A673 (cell line): Measurements from ENCODE around the gene SLC39A8. TPM values are rescaled to one million over a fixed set of nuclear protein-coding genes. Genes with fewer than 3 reads are reported as not detected.

Source experiments
- BruUV-seq: library from RNA; stranded (reverse); fragments of 400-500 nt; replicated peaks from 2 replicates; lab custom pipeline; 2021; lab: Mats Ljungman, UMichigan
- CTCF ChIA-PET: fragments of 300-600 bp; sonication (Branson Sonifier 250); formaldehyde crosslinking; loops from one replicate; lab custom pipeline; 2022; ENCODE audit warnings: antibody characterized with exemption; lab: Charles Lee
- POLR2A ChIA-PET: fragments of 300-600 bp; sonication (Branson Sonifier 250); formaldehyde crosslinking; loops from one replicate; lab custom pipeline; 2022; ENCODE audit warnings: antibody characterized with exemption; ENCODE audit not compliant: low non-redundant PET; lab: Charles Lee
- DNase-seq: peaks from one replicate; pipeline ENCODE4 v3.0.0-alpha.2; 2015; ENCODE audit warnings: low spot score
- H3K27ac ChIP-seq: fragments of 200-600 bp; sonication (generic); 2 replicates; pipeline ENCODE4 v1.5.1; 2016; ENCODE audit warnings: mixed run types, low read depth, mild to moderate bottlenecking, mixed read lengths, antibody characterized with exemption, low read length; ENCODE audit not compliant: poor library complexity, severe bottlenecking
- H3K27me3 ChIP-seq: fragments of 200-600 bp; sonication (generic); replicated peaks from 2 replicates; pipeline ENCODE4 v1.6.1; 2017; ENCODE audit warnings: mixed run types, low read depth, mild to moderate bottlenecking, mixed read lengths, antibody characterized with exemption, low read length; ENCODE audit not compliant: insufficient read depth, poor library complexity
- H3K36me3 ChIP-seq: fragments of 200-600 bp; sonication (generic); 2 replicates; pipeline ENCODE4 v1.6.1; 2016; ENCODE audit warnings: mixed run types, mild to moderate bottlenecking, mixed read lengths, antibody characterized with exemption, low read length; ENCODE audit not compliant: insufficient read depth, poor library complexity, severe bottlenecking
- H3K4me1 ChIP-seq: fragments of 200-600 bp; sonication (generic); 2 replicates; pipeline ENCODE4 v1.6.1; 2017; ENCODE audit warnings: mixed run types, mild to moderate bottlenecking, mixed read lengths, antibody characterized with exemption, low read length; ENCODE audit not compliant: insufficient read depth, poor library complexity, severe bottlenecking
- H3K4me3 ChIP-seq: fragments of 200-600 bp; sonication (generic); 2 replicates; pipeline ENCODE4 v1.5.1; 2016; ENCODE audit warnings: low read depth, mixed run types, mild to moderate bottlenecking, mixed read lengths, low read length; ENCODE audit not compliant: poor library complexity, severe bottlenecking
- H3K9me3 ChIP-seq: fragments of 200-600 bp; sonication (generic); 2 replicates; pipeline ENCODE4 v1.6.1; 2016; ENCODE audit warnings: mixed run types, low read depth, mild to moderate bottlenecking, mixed read lengths, antibody characterized with exemption, low read length; ENCODE audit not compliant: poor library complexity, severe bottlenecking
- CTCF ChIP-seq: fragments of 300-800, 200-600 bp; sonication (generic); conservative IDR thresholded peaks from 2 replicates; pipeline ENCODE4 v1.5.1; 2017; ENCODE audit warnings: low read depth, mild to moderate bottlenecking, antibody characterized with exemption, low read length, moderate library complexity, mixed read lengths
- EZH2 ChIP-seq: fragments of 200-600 bp; sonication (generic); IDR thresholded peaks from 2 replicates; pipeline ENCODE4 v1.6.1; 2017; ENCODE audit warnings: borderline replicate concordance, low read depth, mild to moderate bottlenecking, mixed read lengths, antibody characterized with exemption, low read length; ENCODE audit not compliant: poor library complexity, severe bottlenecking
- intact Hi-C: fragments of 100-400 bp; cut with micrococcal nuclease; formaldehyde crosslinking; loops from one replicate; pipeline ENCODE4 v1.10.0; 2022; ENCODE audit not compliant: unreplicated experiment
- total RNA-seq: library from RNA; stranded (reverse); gene quantifications from 2 replicates; pipeline ENCODE4 v1.2.3, GENCODE V29; 2021

The SLC39A8 gene
- total RNA-seq, 1 experiment from 2014 or later, result 12.3 TPM

DNA sequence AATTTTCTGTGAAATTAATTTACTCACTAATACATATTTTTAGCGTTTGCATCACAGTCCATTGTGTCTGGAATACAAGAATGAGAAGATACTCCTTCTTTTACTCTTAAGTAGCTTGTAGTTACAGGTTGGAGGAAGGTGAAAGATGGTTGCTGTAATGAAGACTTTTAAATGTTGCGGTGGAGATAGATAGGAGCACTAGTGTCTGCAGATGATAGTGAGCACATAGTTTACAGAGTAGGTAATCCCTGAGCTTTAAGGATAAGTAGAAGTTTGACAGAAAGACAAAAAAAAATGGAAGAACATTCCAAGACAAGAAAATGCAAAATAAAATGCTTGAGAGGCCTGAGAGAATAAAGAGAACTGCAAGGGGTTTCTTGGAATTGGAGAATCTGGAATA lies 5.4 kb upstream of the SLC39A8 start:
- no peaks in the 10 kb centered on the region for H3K36me3 ChIP-seq
- BruUV-seq, result no TSS peak
- no peak overlapping the region for H3K27ac ChIP-seq
- intact Hi-C loops, result no loop called here
- no peak for DNase-seq
- ChIA-PET CTCF (no interaction called here), POLR2A (no interaction called here)
- no peaks in the 10 kb centered on the region for H3K27me3 ChIP-seq
- no peaks in the 10 kb centered on the region for H3K9me3 ChIP-seq
- TF ChIP-seq CTCF (no peak), EZH2 (no peak)
- no peak overlapping the region for H3K4me3 ChIP-seq
- peaks cover 7% of the 10 kb centered on the region for H3K4me1 ChIP-seq

GRCh38 chr4:102348701-102349100 lies 3.4 kb upstream of the SLC39A8 start:
- Histone ChIP-seq H3K36me3 (no peaks in the 10 kb centered on the region), H3K4me3 (no peak overlapping the region), H3K4me1 (peaks cover 14% of the 10 kb centered on the region), H3K27me3 (no peaks in the 10 kb centered on the region), H3K9me3 (no peaks in the 10 kb centered on the region), H3K27ac (no peak overlapping the region)
- no TSS peak for BruUV-seq
- DNase-seq, result no peak
- POLR2A ChIA-PET, result no interaction called here
- intact Hi-C loops, result no loop called here
- TF ChIP-seq EZH2 (no peak), CTCF (no peak)
- CTCF ChIA-PET, result no interaction called here

- H3K9me3 ChIP-seq, result no peaks in the 10 kb centered on the region
- peaks cover 14% of the 10 kb centered on the region for H3K4me1 ChIP-seq
- H3K27ac ChIP-seq, result no peak overlapping the region
- BruUV-seq, result no TSS peak
- H3K27me3 ChIP-seq, result peaks cover 5% of the 10 kb centered on the region
- H3K36me3 ChIP-seq, result no peaks in the 10 kb centered on the region
- CTCF ChIA-PET, result no interaction called here
- H3K4me3 ChIP-seq, result peak overlapping the region; percentile 60
- POLR2A ChIA-PET, result no interaction called here
- TF ChIP-seq EZH2 (no peak), CTCF (no peak)
- DNase-seq, result no peak
- intact Hi-C loops, result no loop called here
Observed at GRCh38 chr4:102345795-102346100, 466 bp upstream of the SLC39A8 start.
